NCI-H2196 (cell line): ENCODE measurements around the gene RBMS3.

Source experiments
- DNase-seq: peaks from one replicate; lab custom pipeline; 2025; ENCODE audit not compliant: unreplicated experiment; lab: John Stamatoyannopoulos, UW

Gene RBMS3

GRCh38 chr3:29275309-29275708 lies 5.6 kb upstream of the RBMS3 start:
- DNase-seq, result no peak

GRCh38 chr3:29277249-29277648 lies 3.6 kb upstream of the RBMS3 start:
- DNase-seq, result no peak

DNA sequence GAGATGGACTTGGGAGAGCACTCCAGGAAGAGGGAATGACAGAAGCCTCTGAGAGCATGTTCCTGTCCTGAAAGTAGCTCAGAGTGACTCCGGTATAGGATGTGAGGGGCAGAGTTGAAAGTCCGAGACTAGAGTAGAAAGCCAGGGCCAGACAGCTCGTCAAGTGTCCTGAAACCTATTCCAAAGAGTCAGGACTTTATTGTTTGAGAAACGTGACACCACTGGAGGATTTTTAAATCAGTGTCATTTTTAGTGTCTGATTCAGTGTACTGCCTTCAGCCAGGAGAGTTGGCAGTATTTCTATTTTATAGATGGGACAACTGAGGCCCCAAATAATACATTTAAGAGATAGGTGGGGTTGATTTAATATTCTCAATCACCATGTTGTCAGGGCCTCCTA lies 1.6 kb upstream of the RBMS3 start:
- DNase-seq, result no peak

- DNase-seq, result no peak
Observed at GRCh38 chr3:29279806-29280205, 1.1 kb upstream of the RBMS3 start.

- no peak for DNase-seq
Observed at GRCh38 chr3:29281094-29281343, 148 bp downstream of the RBMS3 start.

- no peak for DNase-seq
Observed at GRCh38 chr3:29281344-29282241, 722 bp downstream of the RBMS3 start.

GRCh38 chr3:29282427-29283230 lies 1.8 kb downstream of the RBMS3 start:
- no peak for DNase-seq

DNA sequence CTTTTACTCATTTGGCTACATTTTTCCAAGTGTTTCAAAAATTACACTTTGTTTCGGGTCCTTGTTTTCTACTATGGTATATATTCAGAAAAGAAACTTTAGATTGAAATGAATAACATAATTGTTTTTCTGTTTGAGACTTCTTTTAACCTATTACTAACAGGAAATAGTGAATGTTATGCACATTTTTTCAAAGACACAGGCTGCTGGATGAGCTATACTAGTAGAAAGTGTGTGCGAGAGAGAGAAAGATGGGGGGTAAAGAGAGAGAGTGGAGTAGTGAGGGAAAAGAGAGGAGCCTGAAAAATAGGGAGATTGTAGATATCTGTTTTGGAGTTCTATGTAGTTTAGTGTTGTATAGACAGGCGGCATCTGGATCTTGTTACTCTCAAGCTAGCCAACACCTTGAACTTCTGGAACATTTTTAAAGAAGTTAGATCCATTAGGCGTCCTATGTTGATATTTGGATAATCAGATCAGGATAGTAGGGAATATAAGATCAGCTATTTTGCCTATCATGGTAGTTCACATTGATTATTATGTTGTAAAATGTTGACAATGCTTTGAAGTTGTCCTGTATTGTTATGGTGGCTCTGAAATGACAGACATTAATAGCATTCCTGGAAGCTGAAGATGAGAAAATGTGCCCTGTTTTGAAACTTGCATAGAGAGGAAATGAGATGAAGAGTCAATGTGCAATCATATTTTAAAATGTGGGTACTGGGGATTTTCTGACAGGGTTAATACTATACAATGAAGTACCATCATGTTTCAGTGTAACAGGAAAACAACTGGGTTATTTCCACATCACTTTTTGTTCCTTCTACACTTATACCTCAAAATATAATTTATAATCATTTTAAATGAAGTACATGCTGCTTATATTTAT lies 2.6 kb downstream of the RBMS3 start:
- DNase-seq, result no peak

DNA sequence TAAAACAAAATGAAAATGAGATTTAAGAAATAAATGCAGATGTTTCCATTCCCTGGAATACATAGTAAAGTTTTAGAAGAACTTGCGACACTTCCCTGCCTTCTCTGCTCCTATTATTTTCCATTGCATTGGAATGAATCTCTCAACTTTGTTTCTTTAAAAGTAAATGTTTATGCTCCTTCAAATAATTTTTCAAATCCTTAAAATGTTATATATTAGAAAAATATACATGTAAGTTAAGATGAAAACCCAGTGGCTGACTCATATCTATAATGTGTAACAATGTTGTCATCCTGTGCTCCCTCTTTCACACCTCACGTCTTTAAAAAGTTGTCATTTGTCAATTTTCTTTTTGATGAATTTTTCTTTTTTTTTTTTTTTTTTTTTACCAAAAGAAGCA lies 3.6 kb downstream of the RBMS3 start:
- DNase-seq, result no peak

DNA sequence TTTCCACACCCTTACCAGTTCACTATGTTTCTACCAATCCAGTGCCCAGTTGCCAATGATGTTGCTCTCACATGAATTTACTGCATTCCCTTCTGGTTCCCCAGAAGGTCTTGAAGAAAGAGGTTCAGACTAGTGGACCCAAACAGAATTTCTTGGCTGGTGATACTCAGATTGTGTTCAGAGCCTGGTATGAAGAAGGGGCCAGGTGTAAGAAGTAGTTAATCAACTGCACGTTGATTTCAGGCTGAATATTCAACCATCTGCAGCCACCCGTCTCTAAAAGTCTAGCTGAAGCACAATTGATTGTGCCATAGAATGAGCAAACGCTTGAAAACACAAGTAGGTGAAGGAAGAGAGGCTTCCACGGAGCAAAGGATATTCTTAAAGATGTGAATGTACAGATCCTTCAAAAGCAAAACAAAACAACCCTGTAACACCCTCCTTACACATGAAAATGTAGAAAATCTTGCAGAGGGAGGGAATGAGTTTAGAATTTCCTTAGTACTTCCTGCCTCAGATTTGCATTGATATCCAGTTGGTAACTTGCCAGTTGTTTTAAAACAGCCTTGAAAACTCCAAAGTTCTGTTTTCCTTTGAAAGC lies 4.7 kb downstream of the RBMS3 start:
- DNase-seq, result no peak

GRCh38 chr3:29286478-29287240 lies 5.8 kb downstream of the RBMS3 start:
- DNase-seq, result no peak

DNA sequence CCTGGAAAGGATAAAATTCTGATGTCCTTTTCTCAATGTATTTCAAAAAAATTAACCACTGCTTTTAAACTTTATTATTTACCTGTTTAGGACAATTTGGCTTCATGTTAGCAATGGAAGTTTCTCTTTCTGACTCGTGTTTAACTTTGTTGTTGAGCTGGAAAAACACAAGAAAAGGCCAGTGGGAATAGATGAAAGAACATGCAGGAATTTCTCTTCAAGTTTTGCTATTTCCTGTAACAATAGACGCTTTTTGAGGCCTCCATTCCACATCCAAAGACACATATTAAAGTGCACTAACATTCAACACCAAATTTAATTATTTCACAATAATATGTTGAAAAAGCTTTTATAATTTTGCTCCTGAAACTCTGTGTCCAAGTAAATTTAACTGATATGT lies 9.7 kb downstream of the RBMS3 start:
- no peak for DNase-seq

DNA sequence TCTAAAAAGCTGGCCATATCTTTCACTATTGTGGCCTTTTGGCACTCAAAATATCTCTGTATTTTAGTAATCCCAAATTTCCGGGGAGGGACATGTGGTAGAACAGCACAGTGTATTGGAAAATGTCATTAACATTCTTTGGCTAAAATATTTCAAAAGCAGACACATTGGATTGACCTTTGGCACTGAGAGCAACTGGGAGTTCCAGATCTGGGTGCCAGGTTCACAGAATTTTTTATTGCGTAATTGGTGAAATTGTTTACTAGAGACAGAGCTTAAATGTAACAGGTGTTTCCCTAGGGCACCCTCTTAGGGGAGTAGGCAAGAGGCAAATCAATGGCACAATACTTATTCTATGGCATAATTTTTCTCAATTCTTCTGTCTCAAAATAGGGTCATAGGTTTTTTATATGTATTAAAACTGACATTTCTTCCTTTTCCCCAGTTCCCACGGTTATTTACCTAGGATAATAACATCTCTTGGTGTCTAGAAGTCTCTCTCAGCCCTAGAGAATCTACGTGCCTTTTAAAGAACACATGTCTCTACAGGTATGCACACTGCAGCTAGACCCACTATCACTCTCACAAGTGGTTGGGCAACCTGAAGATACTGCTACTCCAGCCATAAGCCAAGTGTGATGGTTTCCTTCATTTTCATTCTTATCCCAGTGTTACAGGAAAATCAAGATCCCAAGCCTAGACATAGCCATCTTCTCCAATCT lies 10.6 kb downstream of the RBMS3 start:
- DNase-seq, result no peak

DNA sequence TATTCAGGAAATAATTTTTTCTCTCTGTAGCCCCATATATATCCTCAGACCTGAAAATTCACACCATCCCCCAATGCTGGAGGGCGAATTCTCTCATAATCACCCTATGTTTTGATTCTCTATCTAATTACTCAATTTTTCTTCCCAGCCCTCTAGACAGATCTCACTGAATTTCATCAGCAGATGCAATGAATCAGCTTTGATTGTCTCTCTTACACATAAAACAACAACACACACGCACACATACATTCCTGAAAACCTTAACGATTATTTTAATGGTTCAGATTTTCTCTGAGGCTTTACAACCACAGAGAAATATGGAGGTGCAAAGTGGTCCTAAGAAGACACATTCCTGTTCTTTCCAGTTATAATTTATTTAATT lies 11.1 kb downstream of the RBMS3 start:
- no peak for DNase-seq

DNA sequence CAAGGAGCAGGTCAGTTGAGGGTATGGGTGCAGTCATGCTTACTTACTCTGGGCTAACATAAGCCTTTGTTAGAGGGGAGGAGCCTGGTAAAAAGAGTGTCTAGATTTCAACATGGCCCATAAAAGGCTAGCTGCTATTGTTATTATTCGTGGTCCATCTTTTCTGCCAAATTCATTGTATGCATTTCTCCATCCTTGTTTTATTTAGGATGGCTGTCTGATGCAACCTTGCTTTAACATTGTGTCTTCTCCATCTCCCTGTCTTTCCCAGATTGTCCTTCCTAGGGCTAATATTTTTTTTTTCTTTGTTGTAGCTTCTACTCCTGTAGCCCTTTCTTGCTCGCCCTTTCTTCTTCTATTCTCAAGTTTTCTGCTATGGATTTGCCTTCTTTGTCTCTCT lies 12.6 kb downstream of the RBMS3 start:
- DNase-seq, result no peak

DNA sequence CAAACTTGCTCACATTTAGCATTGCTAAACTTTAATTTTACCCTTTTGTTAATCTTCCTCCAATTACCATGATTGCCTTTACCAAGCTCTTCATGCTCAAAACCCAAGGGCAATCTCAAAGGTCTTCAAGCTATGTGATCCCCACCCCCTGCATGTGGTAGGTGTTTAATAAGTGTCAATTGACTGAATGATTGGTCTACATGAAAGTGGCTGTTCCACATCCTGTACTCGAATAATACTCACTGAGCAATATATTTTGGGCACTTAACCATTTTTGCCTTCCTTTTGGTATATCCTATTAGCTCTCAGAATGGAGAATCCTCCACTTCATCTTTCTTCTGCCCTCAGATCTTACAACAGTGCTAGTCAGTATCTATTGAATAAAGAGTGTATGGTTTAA lies 17.1 kb downstream of the RBMS3 start:
- DNase-seq, result no peak

- no peak for DNase-seq
Observed at GRCh38 chr3:29301332-29302019, 20.6 kb downstream of the RBMS3 start.

- DNase-seq, result no peak
Observed at GRCh38 chr3:29302619-29303018, 21.7 kb downstream of the RBMS3 start.

- no peak for DNase-seq
Observed at GRCh38 chr3:29307295-29307694, 26.4 kb downstream of the RBMS3 start.
